Measurements from ENCODE around the gene FHL1. TPM values are rescaled to one million over a fixed set of nuclear protein-coding genes. Genes with fewer than 3 reads are reported as not detected.

FHL1 gene
- total RNA-seq, 2 experiments from 2014 or later: 27.2 to 28.4 TPM

- ATAC-seq (ENCODE audit: poor library complexity) (no peak), DNase-seq (peak in 2 of 14 experiments; percentile 15 to 18)
- Mint-ChIP-seq H3K27ac (no peak overlapping the region), H3K9me3 (no peaks in the 10 kb centered on the region), H3K36me3 (ENCODE audit: low read depth) (no peaks in the 10 kb centered on the region), H3K4me1 (ENCODE audit: low read depth) (peaks cover 30% of the 10 kb centered on the region), H3K27me3 (no peaks in the 10 kb centered on the region), H3K4me3 (no peak overlapping the region)
- ChIA-PET CTCF (interaction anchor here (0.6 kb wide), 1 partner anchor 9 kb away, joined by 3 read pairs; no protein-coding TSS in a partner anchor), POLR2A (no interaction called here)
- no peaks in the 10 kb centered on the region for H3K9me3 ChIP-seq (ENCODE audit: control insufficient read depth in 1 of 2, insufficient read depth in 1 of 2, low read length in 2 of 2)
- TF ChIP-seq, protein P1, sequence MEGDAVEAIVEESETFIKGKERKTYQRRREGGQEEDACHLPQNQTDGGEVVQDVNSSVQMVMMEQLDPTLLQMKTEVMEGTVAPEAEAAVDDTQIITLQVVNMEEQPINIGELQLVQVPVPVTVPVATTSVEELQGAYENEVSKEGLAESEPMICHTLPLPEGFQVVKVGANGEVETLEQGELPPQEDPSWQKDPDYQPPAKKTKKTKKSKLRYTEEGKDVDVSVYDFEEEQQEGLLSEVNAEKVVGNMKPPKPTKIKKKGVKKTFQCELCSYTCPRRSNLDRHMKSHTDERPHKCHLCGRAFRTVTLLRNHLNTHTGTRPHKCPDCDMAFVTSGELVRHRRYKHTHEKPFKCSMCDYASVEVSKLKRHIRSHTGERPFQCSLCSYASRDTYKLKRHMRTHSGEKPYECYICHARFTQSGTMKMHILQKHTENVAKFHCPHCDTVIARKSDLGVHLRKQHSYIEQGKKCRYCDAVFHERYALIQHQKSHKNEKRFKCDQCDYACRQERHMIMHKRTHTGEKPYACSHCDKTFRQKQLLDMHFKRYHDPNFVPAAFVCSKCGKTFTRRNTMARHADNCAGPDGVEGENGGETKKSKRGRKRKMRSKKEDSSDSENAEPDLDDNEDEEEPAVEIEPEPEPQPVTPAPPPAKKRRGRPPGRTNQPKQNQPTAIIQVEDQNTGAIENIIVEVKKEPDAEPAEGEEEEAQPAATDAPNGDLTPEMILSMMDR (IDR thresholded peaks at IDR 0.05): no peak
- intact Hi-C loops (cut with DNase I, micrococcal nuclease): loop anchor here in 1 of 2 experiments (5.0 kb wide), 1 partner anchor 108 kb away; no protein-coding TSS in a partner anchor
- no peaks in the 10 kb centered on the region for H3K36me3 ChIP-seq (ENCODE audit: insufficient read depth, low read length)
- peaks cover 3% of the 10 kb centered on the region for H3K4me1 ChIP-seq (ENCODE audit: insufficient read depth, low read length)
- H3K27ac ChIP-seq (ENCODE audit: low read depth in 1 of 2, low read length in 2 of 2): no peak overlapping the region
- no peaks in the 10 kb centered on the region for H3K27me3 ChIP-seq (ENCODE audit: control insufficient read depth in 1 of 2, insufficient read depth in 2 of 2, low read length in 2 of 2)
- no peak overlapping the region for H3K4me3 ChIP-seq (ENCODE audit: low read length)
These were observed 12.3 kb downstream of the FHL1 start for GRCh38 chrX:136159611-136160025.

DNA sequence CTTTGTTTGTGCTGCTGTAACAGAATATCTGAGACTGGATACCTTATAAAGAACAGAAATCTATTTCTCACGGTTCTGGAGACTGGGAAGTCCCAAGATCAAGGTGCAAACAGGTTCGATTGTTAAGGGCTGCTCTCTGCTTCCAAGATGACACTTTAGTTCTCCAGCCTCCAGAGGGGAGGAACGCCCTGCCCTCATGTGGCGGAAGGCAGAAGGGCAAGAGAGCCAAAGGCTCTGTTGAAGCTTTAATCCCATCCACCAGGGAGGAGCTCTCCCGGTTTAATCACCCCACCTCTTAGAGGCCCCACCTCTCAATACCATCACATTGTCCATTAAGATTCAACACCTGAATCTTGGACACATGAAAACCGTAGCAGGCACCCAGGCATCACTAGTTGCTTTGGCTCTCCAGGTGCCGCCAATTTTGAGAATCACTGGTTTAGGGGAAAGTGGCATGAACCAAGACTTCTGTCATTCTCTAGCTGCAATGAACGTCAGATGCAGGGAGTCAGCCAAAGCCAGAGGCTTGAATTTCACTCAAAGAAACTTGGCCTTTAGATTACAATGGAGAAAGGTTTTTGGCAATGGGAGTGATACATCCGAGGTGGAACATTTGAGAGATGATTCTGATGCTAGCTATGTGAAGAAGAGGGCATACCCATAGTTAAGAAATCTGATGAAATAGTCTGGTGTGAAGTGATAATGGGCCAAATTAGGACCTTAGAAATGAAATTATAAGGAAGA is 15.7 kb downstream of the FHL1 start:
- POLR2A ChIA-PET: interaction anchor here (1.4 kb wide), 1 partner anchor 135 kb away, joined by 6 read pairs; no protein-coding TSS in a partner anchor

DNA sequence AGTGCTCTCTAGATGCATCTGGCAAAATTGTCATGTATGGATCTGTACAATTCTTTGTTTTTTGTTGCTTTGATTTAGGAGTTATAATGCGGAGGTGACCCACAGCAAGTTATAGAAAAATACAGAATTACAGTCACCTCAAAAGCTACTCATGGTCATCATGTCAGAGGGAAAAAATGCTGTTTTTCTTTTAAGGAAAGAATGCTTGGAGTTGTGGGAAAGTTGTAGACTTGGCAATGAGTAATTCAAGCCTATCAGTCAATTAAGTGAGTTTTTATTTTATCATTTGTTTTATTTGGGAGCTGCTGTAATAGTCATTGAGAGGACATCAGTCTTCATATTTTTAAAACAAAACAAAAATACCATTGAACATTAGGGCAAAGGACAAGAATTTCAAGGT is 16.4 kb downstream of the FHL1 start:
- Mint-ChIP-seq H3K4me1 (ENCODE audit: low read depth) (peaks cover 16% of the 10 kb centered on the region), H3K27me3 (no peaks in the 10 kb centered on the region), H3K27ac (no peak overlapping the region), H3K36me3 (ENCODE audit: low read depth) (no peaks in the 10 kb centered on the region), H3K4me3 (no peak overlapping the region), H3K9me3 (no peaks in the 10 kb centered on the region)
- H3K9me3 ChIP-seq (ENCODE audit: control insufficient read depth in 1 of 2, insufficient read depth in 1 of 2, low read length in 2 of 2): no peaks in the 10 kb centered on the region
- TF ChIP-seq, protein P1 (IDR thresholded peaks at IDR 0.05): no peak
- ChIA-PET CTCF (interaction anchor here (1.8 to 2.2 kb wide), 2 partner anchors 33 to 135 kb away, joined by 4 to 13 read pairs; no protein-coding TSS in a partner anchor), POLR2A (interaction anchor here (1.4 kb wide), 1 partner anchor 135 kb away, joined by 6 read pairs; no protein-coding TSS in a partner anchor)
- H3K36me3 ChIP-seq (ENCODE audit: insufficient read depth, low read length): no peaks in the 10 kb centered on the region
- H3K4me3 ChIP-seq (ENCODE audit: low read length): no peak overlapping the region
- ATAC-seq (ENCODE audit: poor library complexity): no peak
- intact Hi-C loops (cut with DNase I, micrococcal nuclease): loop anchor here (1.0 to 5.0 kb wide), 2 partner anchors 104 to 135 kb away; no protein-coding TSS in a partner anchor
- no peak overlapping the region for H3K27ac ChIP-seq (ENCODE audit: low read depth in 1 of 2, low read length in 2 of 2)
- H3K27me3 ChIP-seq (ENCODE audit: control insufficient read depth in 1 of 2, insufficient read depth in 2 of 2, low read length in 2 of 2): no peaks in the 10 kb centered on the region
- no peak for DNase-seq
- H3K4me1 ChIP-seq (ENCODE audit: insufficient read depth, low read length): no peaks in the 10 kb centered on the region

More for the DNA sequence above, 15.7 kb downstream of the FHL1 start:
- CTCF ChIA-PET: interaction anchor here (0.6 to 2.2 kb wide), 8 partner anchors 9 to 160 kb away, joined by 3 to 13 read pairs (median 4); no protein-coding TSS in a partner anchor
- TF ChIP-seq, protein P1 (IDR thresholded peaks at IDR 0.05): peak; percentile 55
- Histone ChIP-seq H3K27ac (ENCODE audit: low read depth in 1 of 2, low read length in 2 of 2) (no peak overlapping the region), H3K36me3 (ENCODE audit: insufficient read depth, low read length) (no peaks in the 10 kb centered on the region), H3K4me1 (ENCODE audit: insufficient read depth, low read length) (no peaks in the 10 kb centered on the region), H3K4me3 (ENCODE audit: low read length) (no peak overlapping the region), H3K9me3 (ENCODE audit: control insufficient read depth in 1 of 2, insufficient read depth in 1 of 2, low read length in 2 of 2) (no peaks in the 10 kb centered on the region), H3K27me3 (ENCODE audit: control insufficient read depth in 1 of 2, insufficient read depth in 2 of 2, low read length in 2 of 2) (no peaks in the 10 kb centered on the region)
- Mint-ChIP-seq H3K27me3 (no peaks in the 10 kb centered on the region), H3K27ac (no peak overlapping the region), H3K4me1 (ENCODE audit: low read depth) (peaks cover 16% of the 10 kb centered on the region), H3K36me3 (ENCODE audit: low read depth) (no peaks in the 10 kb centered on the region), H3K9me3 (no peaks in the 10 kb centered on the region), H3K4me3 (no peak overlapping the region)
- intact Hi-C loops (cut with DNase I, micrococcal nuclease): loop anchor here (1.0 to 5.0 kb wide), 2 partner anchors 104 to 135 kb away; no protein-coding TSS in a partner anchor
- DNase-seq (peak; percentile 9 to 63 (median 34)), ATAC-seq (ENCODE audit: poor library complexity) (peak; percentile 77)
